Activated B cell treated with CpG ODN at 0.5 μM for 24 hours (primary cell): ENCODE data around the gene C12orf42. TPM values are rescaled to one million over a fixed set of nuclear protein-coding genes. Genes with fewer than 3 reads are reported as not detected.
"Not testable (repeated sequence)": the region's sequence is repeated elsewhere in the genome, so short reads cannot be mapped to it uniquely, and the experiment has no call there.

ENCODE experiments used
- ATAC-seq: fragments of 200-7000 bp; cut with Tn5 transposase; one replicate; pipeline ENCODE4 v1.10.0; 2021; ENCODE audit warnings: low read depth, mild to moderate bottlenecking, moderate library complexity
- CTCF ChIA-PET: fragments of 350-600 bp; sonication (Branson Sonifier 250); formaldehyde crosslinking; loops from one replicate; lab custom pipeline; 2021; ENCODE audit warnings: antibody characterized with exemption; lab: Charles Lee
- POLR2A ChIA-PET: fragments of 350-600 bp; sonication (Branson Sonifier 250); formaldehyde crosslinking; loops from one replicate; lab custom pipeline; 2021; ENCODE audit warnings: antibody characterized with exemption; lab: Charles Lee
- DNase-seq: peaks from one replicate; pipeline ENCODE4 v3.0.0; 2022
- H3K27ac Mint-ChIP-seq: one replicate; pipeline ENCODE4 v1.8.0; 2020; ENCODE audit warnings: mixed read lengths
- H3K27me3 Mint-ChIP-seq: one replicate; pipeline ENCODE4 v1.8.0; 2021; ENCODE audit warnings: mixed read lengths
- H3K36me3 Mint-ChIP-seq: one replicate; pipeline ENCODE4 v1.8.0; 2021; ENCODE audit warnings: low read depth, mixed read lengths
- H3K4me1 Mint-ChIP-seq: one replicate; pipeline ENCODE4 v1.8.0; 2021; ENCODE audit warnings: mixed read lengths
- H3K4me3 Mint-ChIP-seq: one replicate; pipeline ENCODE4 v1.8.0; 2020; ENCODE audit warnings: mild to moderate bottlenecking, mixed read lengths
- H3K9me3 Mint-ChIP-seq: one replicate; pipeline ENCODE4 v1.8.0; 2020; ENCODE audit warnings: mixed read lengths
- CTCF ChIP-seq: fragments of 200-600 bp; IDR thresholded peaks from one replicate; pipeline ENCODE4 v1.8.0; 2022; ENCODE audit warnings: antibody characterized with exemption, mild to moderate bottlenecking
- intact Hi-C: fragments of 100-400 bp; cut with micrococcal nuclease; formaldehyde crosslinking; loops from one replicate; pipeline ENCODE4 v1.15.1; 2024
- total RNA-seq: library from RNA; stranded (reverse); gene quantifications from 2 replicates; pipeline ENCODE4 v1.2.3, GENCODE V29; 2022

C12orf42 gene
- total RNA-seq, 1 donor from 2014 or later, result 21.0 TPM

- DNase-seq, result peak; percentile 39
- Mint-ChIP-seq H3K27ac (peak overlapping the region; percentile 98), H3K4me1 (peaks cover 46% of the 10 kb centered on the region), H3K4me3 (peak overlapping the region; percentile 91), H3K27me3 (no peaks in the 10 kb centered on the region), H3K9me3 (no peaks in the 10 kb centered on the region), H3K36me3 (peaks cover 6% of the 10 kb centered on the region)
- CTCF ChIA-PET, result interaction anchor here (1.0 to 1.4 kb wide), 2 partner anchors 55 to 106 kb away, joined by 5 to 7 read pairs; partner anchors contain the start of gene C12orf42
- TF ChIP-seq CTCF, result no peak
- POLR2A ChIA-PET, result interaction anchor here (0.5 to 2.7 kb wide), 11 partner anchors 10 to 202 kb away, joined by 3 to 36 read pairs (median 7); partner anchors contain the start of gene C12orf42
- intact Hi-C loops, result loop anchor here (1.0 to 5.0 kb wide), 8 partner anchors 8 to 1504 kb away; partner anchors contain the start of genes ASCL1 and C12orf42
- ATAC-seq, result peak; percentile 92
These were observed 54.2 kb downstream of the C12orf42 start for GRCh38 chr12:103441437-103442181.

- intact Hi-C loops, CTCF ChIA-PET, H3K9me3 Mint-ChIP-seq, ATAC-seq, DNase-seq, H3K27me3 Mint-ChIP-seq: not testable (repeated sequence)
- POLR2A ChIA-PET, result interaction anchor here (1.0 kb wide), 1 partner anchor 61 kb away, joined by 3 read pairs; the partner anchor contains the start of gene C12orf42
- H3K4me1 Mint-ChIP-seq, result peaks cover 46% of the 10 kb centered on the region
- peak overlapping the region; percentile 69 for H3K4me3 Mint-ChIP-seq
- H3K27ac Mint-ChIP-seq, result peak overlapping the region; percentile 70
- H3K36me3 Mint-ChIP-seq, result peaks cover 31% of the 10 kb centered on the region
These were observed 61.3 kb downstream of the C12orf42 start for GRCh38 chr12:103434165-103435105.

GRCh38 chr12:103431950-103432349, 63.8 kb downstream of the C12orf42 start:
- Mint-ChIP-seq H3K27me3 (no peaks in the 10 kb centered on the region), H3K9me3 (peaks cover 15% of the 10 kb centered on the region), H3K27ac (peak overlapping the region; percentile 73), H3K4me1 (peaks cover 55% of the 10 kb centered on the region), H3K36me3 (peaks cover 48% of the 10 kb centered on the region), H3K4me3 (no peak overlapping the region)
- DNase-seq (no peak), ATAC-seq (no peak)
- intact Hi-C loops, result no loop called here
- ChIA-PET CTCF (no interaction called here), POLR2A (interaction anchor here (1.0 kb wide), 1 partner anchor 12 kb away, joined by 4 read pairs; no protein-coding TSS in a partner anchor)
- no peak for TF ChIP-seq CTCF

- no peaks in the 10 kb centered on the region for H3K27me3 Mint-ChIP-seq
- H3K9me3 Mint-ChIP-seq, result peaks cover 15% of the 10 kb centered on the region
- TF ChIP-seq CTCF, result no peak
- intact Hi-C loops, result no loop called here
- ChIA-PET CTCF (no interaction called here), POLR2A (interaction anchor here (1.0 kb wide), 1 partner anchor 13 kb away, joined by 4 read pairs; no protein-coding TSS in a partner anchor)
- peak overlapping the region; percentile 73 for H3K27ac Mint-ChIP-seq
- peaks cover 51% of the 10 kb centered on the region for H3K36me3 Mint-ChIP-seq
- H3K4me1 Mint-ChIP-seq, result peaks cover 59% of the 10 kb centered on the region
- H3K4me3 Mint-ChIP-seq, result no peak overlapping the region
- no peak for DNase-seq
- ATAC-seq, result peak; percentile 72
These were observed 64.4 kb downstream of the C12orf42 start for GRCh38 chr12:103431387-103431786.

- H3K27ac Mint-ChIP-seq, intact Hi-C loops, POLR2A ChIA-PET, DNase-seq, H3K4me3 Mint-ChIP-seq, ATAC-seq, H3K27me3 Mint-ChIP-seq: not testable (repeated sequence)
- peaks cover 62% of the 10 kb centered on the region for H3K36me3 Mint-ChIP-seq
- H3K9me3 Mint-ChIP-seq, result peaks cover 15% of the 10 kb centered on the region
- CTCF ChIA-PET, result interaction anchor here (1.1 to 1.7 kb wide), 2 partner anchors 78 to 123 kb away, joined by 3 to 5 read pairs; no protein-coding TSS in a partner anchor
- peaks cover 26% of the 10 kb centered on the region for H3K4me1 Mint-ChIP-seq
These were observed 70.1 kb downstream of the C12orf42 start for GRCh38 chr12:103425674-103426073.

GRCh38 chr12:103424849-103425586, 70.8 kb downstream of the C12orf42 start:
- Mint-ChIP-seq H3K36me3 (peaks cover 58% of the 10 kb centered on the region), H3K4me1 (peaks cover 28% of the 10 kb centered on the region), H3K9me3 (peaks cover 15% of the 10 kb centered on the region)
- H3K27ac Mint-ChIP-seq, intact Hi-C loops, DNase-seq, POLR2A ChIA-PET, H3K27me3 Mint-ChIP-seq, H3K4me3 Mint-ChIP-seq, ATAC-seq: not testable (repeated sequence)
- CTCF ChIA-PET, result interaction anchor here (1.1 to 1.7 kb wide), 2 partner anchors 78 to 123 kb away, joined by 3 to 5 read pairs; no protein-coding TSS in a partner anchor
